Astrocyte of the hippocampus (primary cell): ENCODE measurements around the gene ACOT13.
"Not testable (repeated sequence)": the region's sequence is repeated elsewhere in the genome, so short reads cannot be mapped to it uniquely, and the experiment has no call there.

Experiments used
- DNase-seq: peaks from one replicate; pipeline ENCODE4 v3.0.0; 2011; ENCODE audit warnings: low read depth, low spot score

The ACOT13 gene

DNA sequence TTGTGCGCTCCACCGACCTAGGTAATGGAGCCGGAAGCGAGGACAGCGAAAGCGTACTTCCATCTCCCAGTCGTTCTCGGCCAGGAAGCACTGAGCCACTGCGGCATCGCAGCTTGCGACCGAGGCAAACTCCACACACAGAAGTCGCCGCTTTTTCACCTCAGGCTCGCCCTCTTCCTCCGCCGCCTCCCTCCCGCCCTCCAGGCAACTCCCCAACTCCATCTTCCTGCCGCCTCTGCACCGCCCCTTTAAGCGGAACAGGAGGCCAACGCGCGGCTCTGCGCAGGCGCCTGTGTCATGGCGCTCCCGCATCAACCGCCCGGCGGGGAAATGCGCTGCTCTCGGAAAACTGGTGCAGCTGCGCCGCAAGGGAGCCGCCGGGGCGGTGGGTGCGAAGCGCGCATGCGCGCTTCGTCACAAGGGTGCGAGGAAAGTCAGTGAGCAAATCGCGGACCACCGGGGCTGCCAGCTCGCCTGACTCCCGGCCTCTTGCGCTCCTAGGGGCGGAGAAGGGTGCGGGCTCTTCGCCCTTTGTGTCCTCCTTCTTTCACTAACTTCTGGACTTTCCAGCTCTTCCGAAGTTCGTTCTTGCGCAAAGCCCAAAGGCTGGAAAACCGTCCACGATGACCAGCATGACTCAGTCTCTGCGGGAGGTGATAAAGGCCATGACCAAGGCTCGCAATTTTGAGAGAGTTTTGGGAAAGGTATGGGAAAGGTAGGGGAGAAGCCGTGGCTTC is at the start of gene ACOT13, which contains the start of gene TDP2:
TSS of gene ACOT13 (plus strand) at position 437 of the 737 bp plus-strand sequence. CDS start at position 624, 187 bp downstream.
TSS of gene TDP2 (minus strand) at position 259 of the 737 bp plus-strand sequence. CDS start at position 222, 37 bp downstream.
- peak; percentile 99 for DNase-seq

DNA sequence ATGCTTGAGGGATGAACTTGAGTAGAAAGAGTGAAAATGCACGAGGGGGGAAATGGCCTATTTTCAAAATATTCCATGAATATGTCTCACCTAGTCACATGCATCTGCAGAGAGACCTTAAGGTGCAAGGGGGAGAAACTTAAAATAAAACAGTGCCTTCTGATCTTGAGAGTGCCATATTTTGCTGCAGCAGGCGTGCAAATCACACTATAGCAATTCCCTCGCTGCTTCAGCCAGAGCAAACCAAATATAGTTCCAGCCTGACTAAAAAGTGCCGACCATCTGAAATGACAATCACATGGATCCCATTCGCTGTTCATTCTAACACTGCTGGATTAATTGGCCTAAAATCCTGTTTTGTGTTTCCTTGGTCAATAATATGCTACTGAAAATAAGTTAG is 47.2 kb upstream of the ACOT13 start:
- no peak for DNase-seq

DNA sequence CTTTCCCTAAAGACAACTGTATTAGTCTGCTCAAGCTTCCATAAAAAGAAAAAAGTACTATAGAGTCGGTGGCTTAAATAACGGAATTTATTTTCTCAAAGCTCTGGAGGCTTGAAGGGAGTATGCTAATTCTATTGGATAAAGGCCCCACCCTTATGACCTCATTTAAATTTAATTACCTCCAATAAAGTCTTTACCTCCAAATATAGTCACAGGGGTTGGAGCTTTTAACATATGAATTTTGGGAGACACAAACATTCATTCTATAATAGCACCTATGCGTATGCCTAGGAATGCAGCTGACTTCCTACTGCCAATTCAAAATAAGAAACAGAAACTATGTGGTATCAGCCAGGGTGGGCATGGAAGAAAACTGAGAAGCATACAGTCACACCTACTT is 46.2 kb upstream of the ACOT13 start:
- no peak for DNase-seq

DNA sequence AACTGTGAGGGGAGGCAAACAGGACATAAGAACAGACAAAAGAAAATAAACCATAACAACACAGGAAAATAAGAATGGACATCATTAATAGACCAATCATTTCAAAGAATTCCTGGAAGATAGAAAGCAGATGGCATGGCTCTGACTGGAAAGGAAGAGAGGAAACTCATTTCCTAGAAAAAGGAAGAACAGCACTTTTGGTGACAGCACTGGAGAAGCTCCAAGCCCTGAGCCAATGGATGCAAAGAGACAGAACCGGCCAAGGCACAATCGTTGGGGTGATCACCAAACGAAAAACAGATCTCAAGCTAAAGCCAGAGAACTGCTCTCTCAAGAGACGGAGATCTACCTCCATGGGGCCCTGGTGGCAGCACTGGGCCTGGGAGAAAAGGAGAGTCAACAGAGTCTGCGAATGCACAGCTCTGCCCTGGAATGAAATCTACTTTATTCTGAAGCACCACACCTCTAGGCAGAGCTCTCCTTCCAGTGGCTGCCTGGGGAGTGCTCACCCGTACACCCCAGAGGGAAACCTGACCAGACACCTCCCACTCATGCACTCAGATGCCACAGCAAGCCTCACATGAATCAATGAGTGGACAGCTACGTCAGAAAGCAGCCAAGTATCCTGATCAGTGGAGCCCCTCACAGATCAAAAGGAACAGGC is 45.1 kb upstream of the ACOT13 start:
- no peak for DNase-seq

DNA sequence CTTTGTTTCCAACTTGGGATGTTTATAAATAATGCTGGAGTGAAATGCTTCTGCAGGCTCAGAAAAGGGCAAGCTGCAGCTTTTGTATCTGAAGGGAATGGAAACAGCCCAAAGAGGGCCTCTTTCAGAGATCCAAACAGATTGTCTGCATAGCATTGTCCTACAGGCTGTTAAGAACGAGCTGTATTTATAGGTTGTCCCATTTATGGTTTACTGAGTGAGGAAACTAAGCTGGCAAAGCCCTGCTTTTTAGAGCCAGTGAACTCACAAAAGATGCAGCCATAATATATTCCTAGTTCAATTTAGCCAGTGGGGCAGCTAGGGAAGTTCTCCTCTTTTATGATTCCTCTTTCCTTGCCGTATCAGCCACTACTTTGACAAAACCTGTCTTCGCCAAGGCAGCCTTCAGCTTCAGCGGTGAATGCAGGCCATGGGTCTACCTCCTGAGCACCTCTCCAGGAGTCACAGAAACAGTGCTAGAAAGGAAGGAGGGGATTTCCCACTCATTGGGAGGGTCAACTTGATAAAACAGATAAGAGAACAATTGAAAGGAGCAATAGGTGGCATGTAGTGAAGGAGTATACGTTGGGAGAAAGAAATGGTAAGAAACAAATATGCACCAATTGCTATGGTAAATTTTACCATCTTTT is 35.9 kb upstream of the ACOT13 start:
- DNase-seq, result no peak

DNA sequence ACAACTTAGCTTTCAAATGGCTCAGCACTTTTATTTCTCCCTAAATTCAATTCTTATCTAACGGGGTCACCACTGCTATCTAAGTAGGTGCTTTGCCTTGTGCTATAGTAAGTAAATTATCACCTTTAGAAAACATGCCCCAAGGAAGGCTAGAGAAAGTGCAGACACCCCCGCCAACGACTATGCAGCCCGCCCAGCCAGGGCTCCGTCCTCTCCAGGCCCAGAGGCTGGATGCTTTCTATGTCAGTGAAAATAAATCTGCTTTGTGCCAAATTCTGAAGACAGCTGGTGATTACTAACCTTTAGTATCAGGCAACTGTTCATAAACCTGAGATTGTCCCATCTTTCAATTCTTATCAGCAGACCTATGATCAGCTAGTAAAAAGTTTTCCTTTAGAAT is 35.2 kb upstream of the ACOT13 start:
- no peak for DNase-seq

DNA sequence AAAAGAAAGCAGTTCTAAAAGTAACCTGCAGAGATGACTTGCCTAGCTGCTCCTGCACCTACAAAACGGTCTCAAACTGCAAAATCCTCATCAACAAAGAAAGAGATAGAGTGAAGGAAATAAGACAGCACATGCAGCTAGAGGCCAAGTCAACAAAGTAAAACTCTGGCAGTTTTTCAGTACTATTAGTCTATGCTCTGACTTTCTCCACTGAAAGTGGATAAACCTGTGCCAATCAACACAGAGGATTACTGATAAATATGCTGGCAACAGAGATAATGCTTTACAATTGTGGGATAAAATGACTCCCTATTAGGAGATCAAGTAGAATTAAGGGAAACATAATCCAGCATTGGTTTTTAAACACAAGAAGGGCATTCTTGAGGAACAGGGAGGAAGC is 34.3 kb upstream of the ACOT13 start:
- peak; percentile 2 for DNase-seq

DNA sequence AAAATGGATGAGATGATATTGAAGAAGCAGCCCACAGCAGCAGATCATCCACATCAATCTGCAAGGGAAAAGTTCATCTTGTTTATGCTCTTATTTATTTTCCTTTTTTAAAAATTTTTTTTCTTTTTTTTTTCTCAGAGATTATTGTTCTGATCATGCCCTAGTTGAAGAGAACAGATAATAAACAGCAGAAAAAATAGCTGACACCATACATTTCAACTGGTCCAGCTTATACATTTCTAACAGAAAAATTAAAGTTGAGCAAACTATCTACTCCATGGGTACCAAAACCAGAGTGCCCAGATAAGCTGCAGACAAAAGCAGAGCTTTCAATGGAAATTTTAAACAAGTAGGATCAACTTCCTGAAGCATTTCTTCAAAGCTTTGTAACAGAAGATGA is 30.2 kb upstream of the ACOT13 start:
- DNase-seq, result no peak

DNA sequence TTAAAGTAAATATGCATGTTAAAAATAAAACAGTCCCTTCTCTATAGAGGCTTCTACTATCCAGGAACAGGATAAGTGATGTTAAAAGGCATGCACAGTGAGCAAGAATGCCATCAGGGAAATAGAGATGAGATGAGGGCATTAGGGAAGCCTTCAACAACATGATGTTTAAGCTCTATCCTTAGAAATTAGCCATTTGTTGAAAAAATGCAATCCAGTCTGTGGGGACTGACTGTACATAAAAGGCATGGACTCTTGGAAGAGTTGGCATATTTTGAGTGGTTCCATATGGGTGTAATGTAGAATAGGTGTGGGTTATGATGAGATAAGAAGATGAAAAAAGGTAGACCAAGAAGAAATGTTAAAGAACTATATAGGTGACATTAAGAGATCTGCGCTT is 26.7 kb upstream of the ACOT13 start:
- DNase-seq, result no peak

DNA sequence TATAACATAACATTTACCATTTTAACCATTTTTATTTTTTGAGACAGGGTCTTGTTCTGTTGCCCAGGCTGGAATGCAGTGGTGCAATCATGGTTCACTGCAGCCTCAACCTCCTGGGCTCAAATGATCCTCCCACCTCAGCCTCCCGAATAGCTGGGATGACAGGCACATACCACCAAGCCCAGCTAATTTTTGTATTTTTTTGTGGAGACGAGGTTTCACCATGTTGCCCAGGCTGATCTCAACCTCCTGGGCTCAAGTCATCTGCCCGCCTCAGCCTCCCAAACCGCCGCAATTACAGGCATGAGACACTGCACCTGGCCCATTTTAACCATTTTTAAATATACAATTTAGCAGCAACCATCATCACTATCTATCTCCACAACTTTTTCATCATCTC is 26.2 kb upstream of the ACOT13 start:
- not testable (repeated sequence) for DNase-seq

DNA sequence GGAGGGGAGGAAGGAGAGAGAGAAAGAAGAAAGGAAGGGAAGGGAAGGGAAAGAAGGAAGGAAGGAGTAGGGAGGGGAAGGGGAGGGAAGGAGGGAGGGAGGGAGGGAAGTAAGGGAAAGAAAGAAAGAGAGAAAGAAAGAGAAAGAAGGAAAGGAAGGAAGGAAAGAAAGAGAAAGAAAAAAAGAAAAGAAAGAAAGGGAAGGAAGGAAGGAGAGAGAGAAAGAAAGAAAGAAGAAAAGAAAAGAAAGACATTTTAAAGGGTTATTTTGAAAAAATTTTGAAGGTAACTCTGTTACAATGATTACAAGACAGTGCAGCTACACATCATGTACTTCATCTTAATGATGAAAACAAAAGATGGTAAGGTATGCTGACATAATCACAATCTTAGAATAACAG is 24.8 kb upstream of the ACOT13 start:
- DNase-seq, result no peak

DNA sequence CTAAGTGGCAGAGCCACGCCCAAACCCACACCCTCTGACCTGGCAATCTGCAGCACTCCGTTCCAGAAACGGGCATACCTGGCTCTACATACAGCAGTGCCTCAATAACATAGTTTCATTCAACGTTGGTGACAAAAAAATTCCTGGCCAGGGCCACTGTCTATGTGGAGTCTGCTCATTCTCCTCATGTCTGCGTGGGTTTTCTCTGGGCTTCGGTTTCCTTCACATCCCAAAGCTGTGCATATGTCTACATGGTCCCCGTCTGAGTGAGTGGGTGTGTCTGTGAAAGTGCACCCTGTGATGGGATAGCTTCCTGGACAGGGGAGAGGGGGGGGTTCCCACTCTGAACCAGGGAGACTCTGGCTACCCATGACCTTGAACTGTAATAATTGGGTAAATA is 23.0 kb upstream of the ACOT13 start:
- no peak for DNase-seq

DNA sequence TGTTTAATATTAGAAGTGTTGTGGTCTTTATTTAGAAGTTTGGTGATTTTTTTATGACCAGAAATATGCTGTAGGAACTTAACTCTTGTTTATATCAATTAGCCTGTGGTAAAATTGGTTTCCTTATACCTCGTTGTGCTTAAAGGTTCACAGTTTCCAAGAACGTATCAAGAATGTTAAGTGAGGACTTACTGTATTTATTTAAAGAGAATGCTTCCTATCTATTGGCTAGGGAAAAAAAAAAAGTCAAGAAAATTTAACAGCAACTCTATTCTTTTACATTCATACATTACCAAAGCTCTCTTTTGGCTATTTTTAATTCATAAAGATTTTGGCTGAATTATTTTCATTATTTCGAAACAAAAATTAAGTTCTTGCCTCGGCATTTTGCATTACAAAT is 22.5 kb upstream of the ACOT13 start:
- DNase-seq, result no peak

DNA sequence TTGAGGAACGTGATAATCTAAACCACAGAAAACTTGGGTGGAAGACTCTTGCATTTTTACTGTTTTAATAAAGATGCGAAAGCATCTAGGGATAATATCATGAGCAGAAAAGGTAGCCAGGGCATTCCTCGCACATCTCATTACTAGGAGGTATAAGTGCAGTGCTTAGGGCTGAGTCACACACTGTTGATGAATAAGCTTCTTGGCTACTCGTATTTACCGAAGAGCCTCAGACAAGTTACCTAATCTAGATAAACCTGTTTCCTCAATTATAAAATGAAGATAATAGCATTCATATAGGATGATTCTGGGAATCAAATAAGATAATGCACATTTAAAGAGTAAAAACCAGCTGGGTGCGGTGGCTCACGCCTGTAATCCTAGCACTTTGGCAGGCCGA is 20.1 kb upstream of the ACOT13 start:
- DNase-seq, result peak; percentile 23

DNA sequence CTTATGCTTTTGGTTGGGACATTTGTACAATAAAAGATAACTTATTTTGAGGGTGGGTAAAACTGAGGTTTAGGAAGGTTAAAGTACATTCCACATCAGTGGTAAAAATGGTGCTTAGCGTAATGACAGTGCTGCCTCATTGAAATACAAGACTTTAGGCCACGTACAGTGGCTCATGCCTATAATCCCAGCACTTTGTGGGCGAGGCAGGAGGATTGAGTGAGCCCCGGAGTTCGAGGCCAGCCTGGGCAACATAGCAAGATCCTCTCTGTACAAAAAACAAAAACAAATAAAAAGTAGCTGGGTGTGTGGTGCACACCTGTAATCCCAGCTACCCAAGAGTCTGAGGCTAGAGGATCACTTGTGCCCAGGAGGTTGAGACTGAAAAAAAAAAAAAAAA is 18.6 kb upstream of the ACOT13 start:
- no peak for DNase-seq

DNA sequence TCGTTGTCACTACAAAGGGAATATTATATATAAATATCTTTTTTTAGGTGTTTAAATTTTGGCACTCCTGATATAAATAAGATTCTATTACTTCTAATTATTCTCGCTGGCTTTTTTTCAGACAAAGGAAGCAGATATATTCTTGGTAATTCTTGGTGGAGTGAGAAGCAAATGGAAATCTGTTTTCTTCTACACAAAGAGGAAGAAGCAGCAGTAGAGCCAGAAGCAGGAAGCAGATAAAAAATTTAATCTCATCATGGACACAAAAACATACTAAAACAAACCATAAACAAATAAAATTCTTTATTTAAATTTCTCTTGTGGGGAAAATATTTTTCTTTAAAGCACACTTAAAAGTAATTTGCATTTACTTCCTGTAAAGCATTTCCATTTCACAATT is 17.2 kb upstream of the ACOT13 start:
- no peak for DNase-seq

DNA sequence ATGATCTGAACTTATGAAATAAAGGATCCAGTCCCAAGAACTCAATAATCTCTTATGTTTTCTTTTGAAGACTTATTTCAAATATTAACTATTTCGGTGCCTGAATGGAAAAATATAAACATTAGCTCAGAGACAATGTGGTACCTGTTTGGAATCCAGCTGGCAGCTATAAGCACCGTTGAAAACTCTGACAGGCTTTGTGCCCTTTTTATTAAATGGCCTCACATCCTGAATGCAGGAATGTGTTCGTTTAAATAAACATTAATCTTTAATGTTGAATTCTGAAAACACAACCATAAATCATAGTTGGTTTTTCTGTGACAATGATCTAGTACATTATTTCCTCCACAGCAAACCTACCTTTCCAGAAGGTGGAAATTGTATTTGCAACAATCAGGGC is 16.5 kb upstream of the ACOT13 start:
- DNase-seq, result no peak

DNA sequence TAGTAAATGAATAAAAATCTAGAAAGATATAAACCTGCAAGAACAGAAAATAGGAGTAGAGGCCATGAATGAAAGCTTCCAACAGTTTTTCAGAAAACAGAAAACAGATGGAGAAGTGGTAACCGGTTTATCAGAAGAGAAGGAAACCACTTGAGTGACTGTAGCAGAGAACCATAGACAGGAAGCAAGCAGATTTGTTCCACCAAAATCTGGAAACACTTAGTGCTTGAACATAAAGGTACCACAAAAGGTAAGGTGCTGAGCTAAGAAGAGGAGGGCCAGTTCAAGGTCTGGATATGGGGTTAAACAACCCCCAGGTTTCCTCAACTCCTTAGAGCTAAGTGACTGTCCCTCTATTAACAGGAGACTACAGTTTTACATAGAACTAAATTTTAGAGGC is 11.7 kb upstream of the ACOT13 start:
- no peak for DNase-seq

DNA sequence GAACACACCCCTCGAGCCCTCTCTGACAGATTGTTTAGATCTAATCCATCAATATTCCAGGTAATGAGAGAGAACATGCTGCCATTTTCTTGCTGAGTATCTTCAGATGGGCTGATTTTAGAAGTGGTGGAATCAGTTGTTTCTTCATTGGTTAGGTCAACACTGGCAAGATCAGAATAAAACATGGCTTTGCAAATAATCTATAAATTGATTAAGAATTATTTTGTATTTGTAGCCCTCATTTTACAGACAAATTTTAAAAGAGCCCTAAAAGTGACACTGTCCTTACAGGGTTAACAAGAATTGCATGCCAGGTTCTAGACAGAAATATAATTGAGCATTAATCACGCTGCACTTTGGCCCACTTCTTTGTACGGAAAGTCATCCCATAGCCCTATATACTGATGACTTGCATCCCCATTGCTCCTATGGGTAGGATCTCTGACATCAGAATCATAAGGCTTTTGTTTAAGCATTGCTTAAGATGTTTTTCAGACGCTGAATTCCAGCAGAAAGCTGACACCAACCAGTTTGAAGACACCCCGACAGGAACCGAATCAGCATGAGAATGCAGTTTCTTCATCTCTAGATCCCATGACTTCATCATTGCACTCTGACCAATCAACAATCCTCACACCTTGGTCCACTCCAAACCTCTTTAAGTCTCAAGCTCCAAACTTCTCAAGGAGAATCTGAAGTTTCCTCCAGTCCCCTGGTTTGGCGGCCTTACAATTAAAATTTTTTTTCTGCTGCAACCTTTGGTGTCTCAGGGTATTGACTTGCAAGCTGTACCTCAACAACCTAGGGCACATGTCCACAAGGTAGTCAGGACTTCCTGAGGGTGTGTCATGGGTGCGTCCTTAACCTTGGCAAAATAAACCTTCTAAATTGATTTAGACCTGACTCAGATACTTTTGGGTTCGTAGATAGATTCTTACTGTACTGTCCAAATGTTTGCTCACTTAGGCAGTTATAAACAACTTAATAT is 8.0 kb upstream of the ACOT13 start:
- no peak for DNase-seq

DNA sequence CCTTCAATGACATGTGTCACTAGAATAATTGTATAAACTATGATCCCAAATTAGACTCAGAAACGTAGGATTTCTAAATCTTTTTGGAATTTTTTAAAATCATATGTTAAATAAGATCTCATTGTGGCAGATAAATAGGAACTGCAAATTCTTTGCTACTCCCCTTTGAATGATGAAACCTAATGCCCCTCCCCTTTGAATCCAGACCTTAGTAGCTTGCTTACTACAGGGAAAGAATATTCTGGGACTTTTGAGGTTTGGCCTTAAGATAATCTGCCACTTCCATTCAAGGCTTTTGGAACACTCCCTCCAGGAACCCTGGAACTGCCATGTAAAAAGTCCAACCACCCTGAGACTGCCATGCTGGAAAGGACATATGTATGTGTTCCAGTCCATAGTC is 7.3 kb upstream of the ACOT13 start:
- DNase-seq, result no peak

DNA sequence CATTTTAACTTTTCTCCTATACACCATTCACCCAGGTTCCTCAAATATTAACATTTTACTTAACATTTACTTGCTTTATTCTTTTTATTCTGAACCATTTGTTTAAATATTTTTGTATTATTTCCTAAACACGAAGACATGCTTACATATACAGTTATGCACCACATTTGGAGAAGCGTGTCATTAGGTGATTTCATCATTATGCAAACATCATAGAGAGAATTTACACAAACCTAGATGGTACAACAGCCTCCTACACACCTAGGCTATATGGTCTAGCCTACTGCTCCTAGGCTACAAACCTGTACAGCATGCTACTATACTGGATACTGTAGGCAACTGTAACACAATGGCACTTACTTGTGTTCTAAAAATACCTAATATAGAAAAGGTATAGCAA is 6.8 kb upstream of the ACOT13 start:
- DNase-seq, result no peak

DNA sequence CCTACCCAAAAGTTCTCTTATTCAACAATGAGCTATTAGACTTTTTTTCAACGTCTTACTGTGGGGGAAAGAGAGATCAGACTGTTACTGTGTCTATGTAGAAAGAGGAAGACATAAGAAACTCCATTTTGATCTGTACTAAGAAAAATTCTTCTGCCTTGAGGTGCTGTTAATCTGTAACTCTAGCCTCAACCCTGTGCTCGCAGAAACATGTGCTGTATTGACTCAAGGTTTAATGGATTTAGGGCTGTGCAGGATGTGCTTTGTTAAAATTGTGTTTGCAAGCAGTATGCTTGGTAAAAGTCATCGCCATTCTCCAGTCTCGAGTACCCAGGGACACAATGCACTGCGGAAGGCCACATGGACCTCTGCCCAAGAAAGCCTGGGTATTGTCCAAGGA is 5.1 kb upstream of the ACOT13 start:
- not testable (repeated sequence) for DNase-seq
